HG02973 (cell line): Measurements from ENCODE around the gene TMEM190.
"Not testable (repeated sequence)": the region's sequence is repeated elsewhere in the genome, so short reads cannot be mapped to it uniquely, and the experiment has no call there.

Experiments
- ATAC-seq: cut with Tn5 transposase; IDR thresholded peaks from one replicate; pipeline ENCODE4 v1.9.1; 2021; ENCODE audit warnings: moderate library complexity; ENCODE audit not compliant: unreplicated experiment

Gene TMEM190

DNA sequence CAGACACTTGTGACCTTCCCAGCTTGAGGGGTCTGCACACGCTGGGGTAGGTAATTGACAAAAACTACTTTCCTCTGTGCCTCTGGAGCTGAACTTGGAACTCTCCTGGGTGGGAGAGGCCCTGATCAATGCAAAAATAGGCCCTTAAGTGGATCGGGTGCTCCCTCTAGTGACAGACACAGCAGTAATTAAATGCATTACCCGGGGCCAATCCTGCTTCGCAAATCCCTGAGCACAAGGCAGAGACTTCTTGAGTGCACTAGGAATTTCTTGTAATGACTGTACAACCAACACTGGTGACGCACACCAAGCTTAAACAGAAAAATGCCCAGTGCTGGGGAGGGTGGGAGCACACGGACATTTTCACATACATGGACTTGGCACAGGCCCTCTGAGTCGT, 41.6 kb downstream of the TMEM190 start:
- no peak for ATAC-seq

DNA sequence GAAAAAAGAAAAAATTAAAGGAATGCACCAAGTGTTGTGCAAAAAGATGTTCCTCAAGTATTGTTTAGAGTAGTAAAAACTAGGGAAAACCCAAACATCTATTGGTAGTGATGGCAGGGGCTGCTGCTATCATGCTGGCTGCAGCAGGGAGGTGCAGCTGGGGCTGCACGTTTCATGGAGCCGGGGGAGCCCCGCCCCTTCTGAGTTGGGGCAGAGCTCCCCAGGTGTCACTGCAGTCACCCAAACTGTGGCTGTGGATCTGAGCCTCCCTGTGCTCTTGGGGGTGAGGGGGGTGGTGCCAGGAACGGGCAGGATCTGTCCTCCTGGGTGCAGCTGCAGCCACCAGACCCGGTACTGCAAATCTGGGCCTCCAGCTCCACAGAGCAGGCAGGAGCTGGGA, 42.5 kb downstream of the TMEM190 start:
- ATAC-seq, result no peak

DNA sequence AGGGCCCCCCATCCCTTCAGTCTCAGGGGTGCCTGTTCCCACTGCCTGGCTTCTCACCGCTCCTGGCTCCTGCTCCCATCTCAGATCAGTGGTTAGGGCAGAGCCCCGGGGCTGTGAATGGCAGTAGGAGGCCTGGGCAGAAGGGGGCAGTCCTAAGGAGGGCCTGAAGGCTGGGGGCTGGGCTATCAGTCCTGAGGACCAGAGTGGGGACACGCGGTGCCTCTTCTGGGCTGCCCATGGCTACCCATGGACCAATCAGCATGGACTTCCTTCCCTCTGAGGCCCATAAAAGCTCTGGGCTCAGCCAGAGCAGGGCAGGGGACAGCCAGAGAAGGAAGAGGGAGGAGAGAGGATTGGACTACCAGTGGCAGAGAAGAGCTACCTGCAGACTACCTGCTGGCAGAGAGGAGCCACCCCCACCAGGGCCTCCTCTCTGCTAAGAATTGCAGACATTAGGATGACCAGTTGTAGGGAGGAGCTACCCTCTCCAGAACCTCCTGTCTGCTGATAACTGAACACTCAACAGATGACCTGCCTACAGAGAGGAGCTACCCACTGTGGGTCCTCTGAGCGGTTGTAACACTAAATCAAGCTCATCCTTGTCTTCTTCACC, 43.1 kb downstream of the TMEM190 start:
- no peak for ATAC-seq

DNA sequence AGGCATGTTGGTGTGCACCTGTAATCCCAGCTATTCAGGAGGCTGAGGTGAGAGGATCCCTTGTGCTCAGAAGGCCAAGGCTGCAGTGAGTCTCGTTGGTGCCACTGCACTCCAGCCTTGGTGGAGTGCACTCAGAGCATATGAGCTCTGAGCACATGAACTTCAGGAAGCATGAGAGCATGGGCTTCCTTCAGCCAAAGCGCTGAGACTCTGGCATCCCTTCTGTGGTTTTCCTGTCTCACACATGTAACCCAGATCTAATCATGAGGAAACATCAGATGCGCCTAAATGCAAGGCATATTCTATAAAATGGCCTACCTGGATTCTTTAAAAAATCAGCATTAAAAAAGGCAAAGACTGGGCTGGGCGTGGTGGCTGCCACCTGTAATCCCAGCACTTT, 44.7 kb downstream of the TMEM190 start:
- not testable (repeated sequence) for ATAC-seq

DNA sequence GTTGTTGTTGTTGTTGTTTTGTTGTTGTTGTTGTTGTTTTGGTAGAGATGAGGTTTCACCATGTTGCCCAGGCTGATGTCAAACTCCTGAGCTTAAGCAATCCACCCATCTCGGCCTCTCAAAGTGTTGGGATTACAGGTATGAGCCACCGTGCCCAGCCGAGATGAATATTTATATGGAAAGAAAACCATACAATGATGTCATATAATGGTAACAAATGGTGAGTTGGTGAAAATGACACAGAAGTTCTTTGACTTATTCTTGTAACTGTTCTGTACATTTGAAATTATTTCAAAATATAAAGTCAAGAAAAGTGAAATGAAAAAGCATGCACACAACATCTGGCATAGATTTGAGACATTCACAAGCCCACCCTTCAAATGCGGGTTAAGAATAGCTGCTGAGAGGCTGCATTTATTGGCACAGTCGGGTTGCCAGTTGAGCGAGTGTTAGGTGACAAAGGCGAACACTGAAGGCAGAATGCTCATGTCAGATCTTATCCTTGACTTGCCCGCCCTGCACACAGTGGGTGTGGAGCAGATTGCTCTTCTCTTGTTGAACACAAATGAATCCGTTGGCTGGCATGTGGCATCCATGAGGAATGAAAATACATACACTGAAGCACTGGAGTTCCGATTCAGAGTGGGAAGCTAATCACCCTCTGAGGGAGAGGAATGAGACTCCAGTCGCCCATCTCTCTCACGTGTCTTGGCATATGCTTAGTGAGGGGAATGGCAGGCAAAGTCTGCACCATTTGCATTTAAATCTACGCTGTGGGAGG, 46.8 kb downstream of the TMEM190 start:
- ATAC-seq, result no peak

DNA sequence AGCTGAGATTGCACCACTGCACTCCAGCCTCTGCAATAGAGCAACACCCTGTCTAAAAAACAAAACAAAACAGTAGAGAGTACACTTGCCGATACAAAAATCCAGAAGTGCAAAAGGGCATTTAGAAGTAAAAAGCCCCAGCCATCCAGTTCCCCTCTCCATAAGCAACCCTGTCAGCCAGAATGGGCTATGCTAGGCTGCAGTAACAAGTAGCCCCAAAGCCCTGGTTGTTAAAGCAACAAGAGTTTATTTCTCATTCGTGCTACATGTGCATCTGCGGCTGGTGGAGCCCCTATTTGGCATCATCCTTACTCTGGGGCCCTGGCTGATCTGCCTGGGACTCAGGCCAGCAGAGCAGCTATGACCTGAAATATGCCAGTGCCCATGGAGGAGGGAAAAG, 47.9 kb downstream of the TMEM190 start:
- ATAC-seq, result no peak

DNA sequence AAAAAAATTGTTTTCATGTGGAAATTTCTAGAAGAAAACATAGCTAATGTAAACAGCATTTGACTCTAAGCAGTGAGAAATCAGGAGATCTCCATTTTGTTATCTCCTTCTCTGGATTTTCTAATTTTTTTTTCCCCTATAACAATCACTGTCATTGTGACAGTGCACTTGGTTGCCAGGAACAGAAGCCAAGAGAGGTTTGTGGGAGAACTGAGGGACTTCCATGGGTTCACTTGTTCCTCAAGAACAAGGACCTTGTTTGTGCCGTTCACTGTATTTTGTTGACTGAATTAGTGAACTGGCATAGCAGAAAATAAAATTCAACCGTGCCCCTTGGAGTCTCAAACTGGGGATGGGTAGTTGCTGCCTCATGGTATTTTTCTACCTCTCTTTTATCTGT, 49.4 kb downstream of the TMEM190 start:
- ATAC-seq, result no peak
